OCI-LY7 (cell line): ENCODE data around the gene AP1S3.

Experiments used
- EZH2phosphoT487 ChIP-seq: fragments of 200-600 bp; sonication (generic); IDR thresholded peaks from 2 replicates; pipeline ENCODE4 v1.6.1; 2018; ENCODE audit warnings: low read depth, borderline replicate concordance, mild to moderate bottlenecking, mixed run types, antibody characterized with exemption, low read length, moderate library complexity, mixed read lengths
- TF ChIP-seq, protein P1 (sequence below): fragments of 200-600 bp; sonication (generic); conservative IDR thresholded peaks from 2 replicates; pipeline ENCODE4 v1.5.1; 2014; ENCODE audit warnings: mild to moderate bottlenecking, antibody characterized with exemption, low read length, moderate library complexity, mixed read lengths

DNA sequence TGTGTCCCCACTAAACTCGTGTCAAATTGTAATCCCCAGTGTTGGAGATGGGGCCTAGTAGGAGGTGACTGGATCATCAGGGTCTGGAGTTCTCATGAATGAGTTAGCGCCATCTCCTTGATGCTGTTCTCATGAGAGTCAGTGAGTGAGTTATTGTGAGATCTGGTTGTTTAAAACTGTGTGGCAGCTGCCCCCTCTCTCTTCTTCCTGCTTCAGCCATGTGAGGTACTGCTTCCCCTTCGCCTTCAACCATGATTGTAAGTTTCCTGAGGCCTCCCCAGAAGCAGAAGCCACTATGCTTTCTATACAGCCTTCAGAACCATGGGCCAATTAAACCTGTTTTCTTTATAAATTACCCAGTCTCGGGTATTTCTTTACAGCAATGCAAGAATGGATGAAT lies 50.4 kb downstream of the AP1S3 start:
- TF ChIP-seq, protein P1, sequence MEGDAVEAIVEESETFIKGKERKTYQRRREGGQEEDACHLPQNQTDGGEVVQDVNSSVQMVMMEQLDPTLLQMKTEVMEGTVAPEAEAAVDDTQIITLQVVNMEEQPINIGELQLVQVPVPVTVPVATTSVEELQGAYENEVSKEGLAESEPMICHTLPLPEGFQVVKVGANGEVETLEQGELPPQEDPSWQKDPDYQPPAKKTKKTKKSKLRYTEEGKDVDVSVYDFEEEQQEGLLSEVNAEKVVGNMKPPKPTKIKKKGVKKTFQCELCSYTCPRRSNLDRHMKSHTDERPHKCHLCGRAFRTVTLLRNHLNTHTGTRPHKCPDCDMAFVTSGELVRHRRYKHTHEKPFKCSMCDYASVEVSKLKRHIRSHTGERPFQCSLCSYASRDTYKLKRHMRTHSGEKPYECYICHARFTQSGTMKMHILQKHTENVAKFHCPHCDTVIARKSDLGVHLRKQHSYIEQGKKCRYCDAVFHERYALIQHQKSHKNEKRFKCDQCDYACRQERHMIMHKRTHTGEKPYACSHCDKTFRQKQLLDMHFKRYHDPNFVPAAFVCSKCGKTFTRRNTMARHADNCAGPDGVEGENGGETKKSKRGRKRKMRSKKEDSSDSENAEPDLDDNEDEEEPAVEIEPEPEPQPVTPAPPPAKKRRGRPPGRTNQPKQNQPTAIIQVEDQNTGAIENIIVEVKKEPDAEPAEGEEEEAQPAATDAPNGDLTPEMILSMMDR: no peak
- TF ChIP-seq EZH2phosphoT487: no peak
